Astrocyte (in vitro differentiated cells and primary cell): ENCODE data around the gene ANGPTL5.

ENCODE experiments used
- CTCF ChIP-seq: IDR thresholded peaks from 2 replicates; pipeline ENCODE4 v1.5.1; 2011; ENCODE audit warnings: low read depth, mild to moderate bottlenecking, inconsistent platforms, low read length, moderate library complexity; ENCODE audit not compliant: insufficient read depth
- EZH2 ChIP-seq: IDR thresholded peaks from 2 replicates; pipeline ENCODE4 v1.6.1; 2012; ENCODE audit warnings: mild to moderate bottlenecking, low read length, inconsistent platforms; ENCODE audit not compliant: insufficient read depth

- TF ChIP-seq CTCF (peak; percentile 85), EZH2 (no peak)
Observed at GRCh38 chr11:101860696-101861427, 55.5 kb downstream of the ANGPTL5 start.
